A673 (cell line): ENCODE data around the gene ERG. TPM values are rescaled to one million over a fixed set of nuclear protein-coding genes. Genes with fewer than 3 reads are reported as not detected.

ENCODE experiments used
- BruUV-seq: library from RNA; stranded (reverse); fragments of 400-500 nt; replicated peaks from 2 replicates; lab custom pipeline; 2021; lab: Mats Ljungman, UMichigan
- CTCF ChIA-PET: fragments of 300-600 bp; sonication (Branson Sonifier 250); formaldehyde crosslinking; loops from one replicate; lab custom pipeline; 2022; ENCODE audit warnings: antibody characterized with exemption; lab: Charles Lee
- POLR2A ChIA-PET: fragments of 300-600 bp; sonication (Branson Sonifier 250); formaldehyde crosslinking; loops from one replicate; lab custom pipeline; 2022; ENCODE audit warnings: antibody characterized with exemption; ENCODE audit not compliant: low non-redundant PET; lab: Charles Lee
- DNase-seq: peaks from one replicate; pipeline ENCODE4 v3.0.0-alpha.2; 2015; ENCODE audit warnings: low spot score
- H3K27ac ChIP-seq: fragments of 200-600 bp; sonication (generic); 2 replicates; pipeline ENCODE4 v1.5.1; 2016; ENCODE audit warnings: mixed run types, low read depth, mild to moderate bottlenecking, mixed read lengths, antibody characterized with exemption, low read length; ENCODE audit not compliant: poor library complexity, severe bottlenecking
- H3K27me3 ChIP-seq: fragments of 200-600 bp; sonication (generic); replicated peaks from 2 replicates; pipeline ENCODE4 v1.6.1; 2017; ENCODE audit warnings: mixed run types, low read depth, mild to moderate bottlenecking, mixed read lengths, antibody characterized with exemption, low read length; ENCODE audit not compliant: insufficient read depth, poor library complexity
- H3K36me3 ChIP-seq: fragments of 200-600 bp; sonication (generic); 2 replicates; pipeline ENCODE4 v1.6.1; 2016; ENCODE audit warnings: mixed run types, mild to moderate bottlenecking, mixed read lengths, antibody characterized with exemption, low read length; ENCODE audit not compliant: insufficient read depth, poor library complexity, severe bottlenecking
- H3K4me1 ChIP-seq: fragments of 200-600 bp; sonication (generic); 2 replicates; pipeline ENCODE4 v1.6.1; 2017; ENCODE audit warnings: mixed run types, mild to moderate bottlenecking, mixed read lengths, antibody characterized with exemption, low read length; ENCODE audit not compliant: insufficient read depth, poor library complexity, severe bottlenecking
- H3K4me3 ChIP-seq: fragments of 200-600 bp; sonication (generic); 2 replicates; pipeline ENCODE4 v1.5.1; 2016; ENCODE audit warnings: low read depth, mixed run types, mild to moderate bottlenecking, mixed read lengths, low read length; ENCODE audit not compliant: poor library complexity, severe bottlenecking
- H3K9me3 ChIP-seq: fragments of 200-600 bp; sonication (generic); 2 replicates; pipeline ENCODE4 v1.6.1; 2016; ENCODE audit warnings: mixed run types, low read depth, mild to moderate bottlenecking, mixed read lengths, antibody characterized with exemption, low read length; ENCODE audit not compliant: poor library complexity, severe bottlenecking
- EZH2 ChIP-seq: fragments of 200-600 bp; sonication (generic); IDR thresholded peaks from 2 replicates; pipeline ENCODE4 v1.6.1; 2017; ENCODE audit warnings: borderline replicate concordance, low read depth, mild to moderate bottlenecking, mixed read lengths, antibody characterized with exemption, low read length; ENCODE audit not compliant: poor library complexity, severe bottlenecking
- intact Hi-C: fragments of 100-400 bp; cut with micrococcal nuclease; formaldehyde crosslinking; loops from one replicate; pipeline ENCODE4 v1.10.0; 2022; ENCODE audit not compliant: unreplicated experiment
- total RNA-seq: library from RNA; stranded (reverse); gene quantifications from 2 replicates; pipeline ENCODE4 v1.2.3, GENCODE V29; 2021
- TF ChIP-seq, protein P1 (sequence below): fragments of 300-800, 200-600 bp; sonication (generic); conservative IDR thresholded peaks from 2 replicates; pipeline ENCODE4 v1.5.1; 2017; ENCODE audit warnings: low read depth, mild to moderate bottlenecking, antibody characterized with exemption, low read length, moderate library complexity, mixed read lengths

The ERG gene
- total RNA-seq, 1 experiment from 2014 or later: not detected

DNA sequence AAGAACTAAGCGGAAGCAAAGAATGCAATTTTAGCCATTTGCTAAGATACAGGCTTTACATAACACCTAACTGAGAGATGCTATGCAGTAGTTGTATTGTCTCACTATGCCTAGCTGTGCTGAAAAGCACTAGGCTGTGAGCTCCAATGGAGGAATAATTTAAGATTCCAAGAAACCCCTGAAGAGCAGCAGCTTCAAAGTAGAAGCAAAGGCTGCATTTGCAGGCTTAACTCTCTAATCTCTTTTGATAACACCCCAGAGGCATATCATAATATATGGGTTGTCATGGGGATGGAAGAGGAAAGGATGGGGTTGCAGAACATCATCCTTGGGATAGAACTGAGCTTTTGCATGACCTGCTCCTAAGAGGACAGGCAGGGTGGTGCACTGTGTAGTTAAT lies 102.0 kb downstream of the ERG start:
- Histone ChIP-seq H3K4me3 (no peak overlapping the region), H3K27me3 (peaks cover 12% of the 10 kb centered on the region), H3K27ac (no peak overlapping the region), H3K4me1 (no peaks in the 10 kb centered on the region), H3K9me3 (no peaks in the 10 kb centered on the region), H3K36me3 (no peaks in the 10 kb centered on the region)
- TF ChIP-seq, protein P1, sequence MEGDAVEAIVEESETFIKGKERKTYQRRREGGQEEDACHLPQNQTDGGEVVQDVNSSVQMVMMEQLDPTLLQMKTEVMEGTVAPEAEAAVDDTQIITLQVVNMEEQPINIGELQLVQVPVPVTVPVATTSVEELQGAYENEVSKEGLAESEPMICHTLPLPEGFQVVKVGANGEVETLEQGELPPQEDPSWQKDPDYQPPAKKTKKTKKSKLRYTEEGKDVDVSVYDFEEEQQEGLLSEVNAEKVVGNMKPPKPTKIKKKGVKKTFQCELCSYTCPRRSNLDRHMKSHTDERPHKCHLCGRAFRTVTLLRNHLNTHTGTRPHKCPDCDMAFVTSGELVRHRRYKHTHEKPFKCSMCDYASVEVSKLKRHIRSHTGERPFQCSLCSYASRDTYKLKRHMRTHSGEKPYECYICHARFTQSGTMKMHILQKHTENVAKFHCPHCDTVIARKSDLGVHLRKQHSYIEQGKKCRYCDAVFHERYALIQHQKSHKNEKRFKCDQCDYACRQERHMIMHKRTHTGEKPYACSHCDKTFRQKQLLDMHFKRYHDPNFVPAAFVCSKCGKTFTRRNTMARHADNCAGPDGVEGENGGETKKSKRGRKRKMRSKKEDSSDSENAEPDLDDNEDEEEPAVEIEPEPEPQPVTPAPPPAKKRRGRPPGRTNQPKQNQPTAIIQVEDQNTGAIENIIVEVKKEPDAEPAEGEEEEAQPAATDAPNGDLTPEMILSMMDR: no peak
- TF ChIP-seq EZH2: no peak
- DNase-seq: no peak
- ChIA-PET POLR2A (no interaction called here), CTCF (no interaction called here)
- intact Hi-C loops: no loop called here
- no TSS peak for BruUV-seq

DNA sequence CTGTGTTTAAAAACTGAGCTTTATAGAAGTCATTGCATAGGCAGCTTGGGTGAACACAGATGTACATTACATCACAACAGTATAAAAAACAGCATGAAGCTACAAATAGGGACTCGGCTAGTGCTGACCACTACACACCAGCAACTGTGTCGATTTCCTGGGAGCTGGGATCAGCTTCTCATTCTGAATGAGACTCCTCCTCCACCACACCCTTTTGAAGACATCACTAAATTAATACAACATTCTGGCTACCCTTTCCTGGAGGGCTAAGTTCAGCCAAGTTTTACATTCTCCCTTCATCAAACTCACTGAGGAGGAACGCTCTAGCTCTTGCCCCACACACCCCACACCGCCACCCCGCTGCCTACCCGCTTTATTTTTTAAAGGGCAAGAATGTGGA lies 102.7 kb downstream of the ERG start:
- POLR2A ChIA-PET: no interaction called here
- H3K27ac ChIP-seq: no peak overlapping the region
- no peak for TF ChIP-seq EZH2
- TF ChIP-seq, protein P1: no peak
- no peak for DNase-seq
- no peaks in the 10 kb centered on the region for H3K9me3 ChIP-seq
- intact Hi-C loops: no loop called here
- BruUV-seq: no TSS peak
- H3K36me3 ChIP-seq: no peaks in the 10 kb centered on the region
- CTCF ChIA-PET: no interaction called here
- H3K4me3 ChIP-seq: no peak overlapping the region
- H3K4me1 ChIP-seq: no peaks in the 10 kb centered on the region
- peaks cover 4% of the 10 kb centered on the region for H3K27me3 ChIP-seq

DNA sequence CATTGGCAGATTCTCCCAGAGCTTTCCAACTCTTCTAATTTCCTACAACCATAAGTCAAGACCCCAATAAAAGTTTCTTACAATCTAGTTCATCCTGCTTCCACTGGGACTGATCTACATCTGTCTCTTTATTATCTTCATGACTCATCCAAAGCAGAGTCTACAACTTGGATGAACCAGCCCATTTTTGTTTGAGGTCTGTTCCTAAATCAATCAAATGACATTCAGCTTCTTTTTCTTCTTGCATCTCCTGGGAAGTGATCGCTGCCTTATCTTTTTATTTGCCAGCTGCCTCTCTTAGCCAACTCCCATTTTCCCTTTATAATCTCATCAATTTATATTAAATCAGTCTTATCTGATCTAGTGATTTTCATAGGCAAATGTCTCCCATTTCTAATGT lies 105.6 kb downstream of the ERG start:
- Histone ChIP-seq H3K27me3 (no peaks in the 10 kb centered on the region), H3K4me1 (no peaks in the 10 kb centered on the region), H3K4me3 (no peak overlapping the region), H3K9me3 (no peaks in the 10 kb centered on the region), H3K36me3 (no peaks in the 10 kb centered on the region), H3K27ac (no peak overlapping the region)
- intact Hi-C loops: no loop called here
- DNase-seq: no peak
- BruUV-seq: no TSS peak
- TF ChIP-seq EZH2: no peak
- TF ChIP-seq, protein P1: no peak
- POLR2A ChIA-PET: no interaction called here
- CTCF ChIA-PET: no interaction called here
